Measurements from ENCODE around the gene OR52E1. TPM values are rescaled to one million over a fixed set of nuclear protein-coding genes. Genes with fewer than 3 reads are reported as not detected.
A peak's percentile ranks its signal among the peaks of the same experiment; 100 is the strongest.

The OR52E1 gene
- total RNA-seq, 2 donors from 2014 or later, result not detected

DNA sequence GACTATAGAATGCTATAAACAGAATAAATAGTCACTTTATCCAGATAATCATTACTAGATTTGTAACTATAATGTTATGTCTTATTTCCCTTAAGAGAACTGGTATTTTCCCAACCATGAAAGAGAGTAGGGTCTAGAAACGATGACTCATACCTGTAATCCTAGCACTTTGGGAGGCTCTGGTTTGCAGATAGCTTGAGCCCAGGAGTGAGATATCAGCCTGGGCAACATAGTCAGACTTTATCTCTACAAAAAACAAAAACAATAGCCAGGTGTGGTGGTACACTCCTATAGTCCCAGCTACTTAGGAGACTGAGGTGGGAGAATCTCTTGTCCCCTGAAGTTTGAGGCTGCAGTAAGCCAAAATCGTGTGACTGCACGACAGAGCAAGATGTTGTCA is 37.9 kb downstream of the OR52E1 start:
- Mint-ChIP-seq H3K27me3 (ENCODE audit: insufficient read depth) (no peaks in the 10 kb centered on the region), H3K27ac (peak overlapping the region; percentile 35), H3K9me3 (no peaks in the 10 kb centered on the region), H3K4me1 (peaks cover 19% of the 10 kb centered on the region), H3K4me3 (no peak overlapping the region), H3K36me3 (ENCODE audit: low read depth) (no peaks in the 10 kb centered on the region)
- Histone ChIP-seq H3K9me3 (ENCODE audit: control insufficient read depth, low read length) (no peaks in the 10 kb centered on the region), H3K9ac (ENCODE audit: extremely low read depth, low read length, poor library complexity, severe bottlenecking) (no peak overlapping the region), H3K27ac (ENCODE audit: low read depth, low read length) (no peak overlapping the region), H3K27me3 (ENCODE audit: control insufficient read depth, insufficient read depth, low read length, poor library complexity, severe bottlenecking) (no peaks in the 10 kb centered on the region), H3K4me1 (ENCODE audit: control insufficient read depth, insufficient read depth, low read length) (no peaks in the 10 kb centered on the region), H3K4me3 (ENCODE audit: low read length) (no peak overlapping the region), H3K36me3 (ENCODE audit: control insufficient read depth, insufficient read depth, low read length) (no peaks in the 10 kb centered on the region)
- TF ChIP-seq, protein P1, sequence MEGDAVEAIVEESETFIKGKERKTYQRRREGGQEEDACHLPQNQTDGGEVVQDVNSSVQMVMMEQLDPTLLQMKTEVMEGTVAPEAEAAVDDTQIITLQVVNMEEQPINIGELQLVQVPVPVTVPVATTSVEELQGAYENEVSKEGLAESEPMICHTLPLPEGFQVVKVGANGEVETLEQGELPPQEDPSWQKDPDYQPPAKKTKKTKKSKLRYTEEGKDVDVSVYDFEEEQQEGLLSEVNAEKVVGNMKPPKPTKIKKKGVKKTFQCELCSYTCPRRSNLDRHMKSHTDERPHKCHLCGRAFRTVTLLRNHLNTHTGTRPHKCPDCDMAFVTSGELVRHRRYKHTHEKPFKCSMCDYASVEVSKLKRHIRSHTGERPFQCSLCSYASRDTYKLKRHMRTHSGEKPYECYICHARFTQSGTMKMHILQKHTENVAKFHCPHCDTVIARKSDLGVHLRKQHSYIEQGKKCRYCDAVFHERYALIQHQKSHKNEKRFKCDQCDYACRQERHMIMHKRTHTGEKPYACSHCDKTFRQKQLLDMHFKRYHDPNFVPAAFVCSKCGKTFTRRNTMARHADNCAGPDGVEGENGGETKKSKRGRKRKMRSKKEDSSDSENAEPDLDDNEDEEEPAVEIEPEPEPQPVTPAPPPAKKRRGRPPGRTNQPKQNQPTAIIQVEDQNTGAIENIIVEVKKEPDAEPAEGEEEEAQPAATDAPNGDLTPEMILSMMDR (conservative IDR thresholded peaks at IDR 0.05), result no peak
- DNase-seq, result peak; percentile 54
- WGBS, 2 experiments (ENCODE audit: insufficient coverage in 1 of 2, insufficient read length in 1 of 2), result 71 to 73% methylated on average over 1 to 3 of the region's 3 CpGs

DNA sequence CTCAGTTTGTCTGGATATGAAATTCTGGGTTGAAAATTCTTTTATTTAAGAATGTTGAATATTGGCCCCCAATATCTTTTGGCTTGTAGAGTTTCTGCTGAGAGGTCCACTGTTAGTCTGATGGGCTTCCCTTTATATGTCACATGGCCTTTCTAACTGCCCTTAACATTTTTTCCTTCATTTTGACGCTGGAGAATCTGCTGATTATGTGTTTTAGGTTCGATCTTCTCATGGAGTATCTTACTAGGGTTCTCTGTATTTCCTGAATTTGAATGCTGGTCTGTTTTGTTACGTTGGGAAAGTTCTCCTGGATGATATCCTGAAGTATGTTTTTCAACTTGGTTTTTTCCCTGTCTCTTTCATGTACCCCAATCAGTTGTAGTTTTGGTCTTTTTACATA is 46.0 kb downstream of the OR52E1 start:
- Histone ChIP-seq H3K36me3 (ENCODE audit: control insufficient read depth, insufficient read depth, low read length) (no peaks in the 10 kb centered on the region), H3K4me3 (ENCODE audit: low read length) (no peak overlapping the region), H3K27ac (ENCODE audit: low read depth, low read length) (no peak overlapping the region), H3K27me3 (ENCODE audit: control insufficient read depth, insufficient read depth, low read length, poor library complexity, severe bottlenecking) (no peaks in the 10 kb centered on the region), H3K4me1 (ENCODE audit: control insufficient read depth, insufficient read depth, low read length) (no peaks in the 10 kb centered on the region), H3K9me3 (ENCODE audit: control insufficient read depth, low read length) (peaks cover 16% of the 10 kb centered on the region), H3K9ac (ENCODE audit: extremely low read depth, low read length, poor library complexity, severe bottlenecking) (no peak overlapping the region)
- peaks cover 15% of the 10 kb centered on the region for H3K9me3 Mint-ChIP-seq
- peaks cover 9% of the 10 kb centered on the region for H3K36me3 Mint-ChIP-seq (ENCODE audit: low read depth)
- 87% methylated on average over 3 of the region's 3 CpGs; no CpG with 5 or more reads in 1 of the 2 experiments for WGBS, 2 experiments (ENCODE audit: insufficient coverage in 1 of 2, insufficient read length in 1 of 2)
- no peak overlapping the region for H3K4me3 Mint-ChIP-seq
- peaks cover 10% of the 10 kb centered on the region for H3K4me1 Mint-ChIP-seq
- H3K27ac Mint-ChIP-seq, result no peak overlapping the region
- no peak for DNase-seq
- TF ChIP-seq, protein P1 (conservative IDR thresholded peaks at IDR 0.05), result no peak
- H3K27me3 Mint-ChIP-seq (ENCODE audit: insufficient read depth), result no peaks in the 10 kb centered on the region

DNA sequence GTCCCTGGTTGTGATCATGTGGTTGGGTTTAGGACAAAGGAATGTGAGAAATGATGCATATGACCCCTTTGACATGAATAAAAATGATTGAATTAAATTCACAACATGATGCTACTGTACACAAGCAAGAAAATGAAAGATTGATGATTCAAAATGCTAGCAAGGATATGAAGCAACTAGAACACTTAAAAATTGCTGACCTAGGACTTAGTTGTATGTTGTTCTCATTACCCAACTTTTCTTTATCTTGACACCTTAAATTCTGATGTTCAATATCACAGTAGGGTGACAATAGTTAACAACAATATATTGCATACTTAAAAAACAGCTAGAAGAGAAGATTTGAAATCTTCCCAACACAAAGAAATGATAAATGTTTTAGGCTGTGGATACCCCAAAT is 48.2 kb downstream of the OR52E1 start:
- Mint-ChIP-seq H3K27me3 (ENCODE audit: insufficient read depth) (no peaks in the 10 kb centered on the region), H3K9me3 (peaks cover 15% of the 10 kb centered on the region), H3K4me1 (peaks cover 11% of the 10 kb centered on the region), H3K27ac (no peak overlapping the region), H3K4me3 (no peak overlapping the region), H3K36me3 (ENCODE audit: low read depth) (peaks cover 9% of the 10 kb centered on the region)
- no peaks in the 10 kb centered on the region for H3K27me3 ChIP-seq (ENCODE audit: control insufficient read depth, insufficient read depth, low read length, poor library complexity, severe bottlenecking)
- no peaks in the 10 kb centered on the region for H3K36me3 ChIP-seq (ENCODE audit: control insufficient read depth, insufficient read depth, low read length)
- TF ChIP-seq, protein P1 (conservative IDR thresholded peaks at IDR 0.05), result no peak
- H3K27ac ChIP-seq (ENCODE audit: low read depth, low read length), result no peak overlapping the region
- H3K9ac ChIP-seq (ENCODE audit: extremely low read depth, low read length, poor library complexity, severe bottlenecking), result no peak overlapping the region
- H3K4me1 ChIP-seq (ENCODE audit: control insufficient read depth, insufficient read depth, low read length), result peaks cover under 1% of the 10 kb centered on the region
- H3K9me3 ChIP-seq (ENCODE audit: control insufficient read depth, low read length), result peaks cover 16% of the 10 kb centered on the region
- no peak for DNase-seq
- no peak overlapping the region for H3K4me3 ChIP-seq (ENCODE audit: low read length)
